ENCODE measurements around the gene PLEKHG3. TPM values are rescaled to one million over a fixed set of nuclear protein-coding genes. Genes with fewer than 3 reads are reported as not detected.

The PLEKHG3 gene
- total and polyA plus RNA-seq, 2 experiments from 2014 or later: 23.0 to 83.1 TPM

DNA sequence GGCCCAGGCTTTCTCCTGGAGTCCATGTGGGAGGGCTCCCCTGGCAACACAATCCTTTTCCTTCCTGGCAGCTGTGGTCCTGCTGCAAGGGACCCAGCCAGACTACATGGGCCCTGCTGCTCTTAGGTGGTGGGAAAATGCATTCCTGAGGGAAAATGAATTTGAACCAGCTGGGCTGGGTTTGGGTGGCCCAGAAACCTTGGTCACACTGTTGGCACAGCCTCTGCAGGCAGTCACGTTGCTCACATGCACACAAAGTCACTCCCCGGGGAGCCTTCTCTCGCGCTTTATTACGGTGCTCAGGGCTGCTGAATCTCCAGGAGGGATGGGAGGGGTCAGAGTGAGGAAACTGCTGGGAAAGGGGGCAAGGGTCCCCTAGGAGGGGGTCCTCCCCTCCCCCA is 17.2 kb downstream of the PLEKHG3 start:
- H3K9me3 Mint-ChIP-seq: no peaks in the 10 kb centered on the region; the same call in 2 of the 3 replicates
- Histone ChIP-seq H3K27ac (ENCODE audit: low read depth) (peak overlapping the region; percentile 32; the same call in 1 of the 2 replicates), H3K79me2 (replicated peaks; ENCODE audit: insufficient read depth) (peaks cover 95% of the 10 kb centered on the region), H3K9me2 (ENCODE audit: insufficient read depth) (no peaks in the 10 kb centered on the region), H3K4me1 (ENCODE audit: insufficient read depth) (peaks cover 87% of the 10 kb centered on the region), H3F3A (replicated peaks; ENCODE audit: low read depth) (peaks cover 10% of the 10 kb centered on the region; the same call in 1 of the 2 replicates), H3K4me3 (no peak overlapping the region), H3K4me2 (peak overlapping the region; percentile 70), H2AFZ (no peak overlapping the region), H3K27me3 (ENCODE audit: insufficient read depth) (no peaks in the 10 kb centered on the region), H3K36me3 (ENCODE audit: insufficient read depth) (peaks cover 4% of the 10 kb centered on the region; the same call in 1 of the 2 replicates), H4K20me1 (replicated peaks; ENCODE audit: insufficient read depth) (peaks cover 49% of the 10 kb centered on the region)
- peaks cover 27% of the 10 kb centered on the region for H3K36me3 Mint-ChIP-seq (ENCODE audit: low read depth)
- peak overlapping the region; percentile 11; the same call in 1 of the 3 replicates for H3K4me3 Mint-ChIP-seq
- H3K27ac Mint-ChIP-seq: no peak overlapping the region; the same call in 1 of the 2 replicates
- TF ChIP-seq, protein P1, sequence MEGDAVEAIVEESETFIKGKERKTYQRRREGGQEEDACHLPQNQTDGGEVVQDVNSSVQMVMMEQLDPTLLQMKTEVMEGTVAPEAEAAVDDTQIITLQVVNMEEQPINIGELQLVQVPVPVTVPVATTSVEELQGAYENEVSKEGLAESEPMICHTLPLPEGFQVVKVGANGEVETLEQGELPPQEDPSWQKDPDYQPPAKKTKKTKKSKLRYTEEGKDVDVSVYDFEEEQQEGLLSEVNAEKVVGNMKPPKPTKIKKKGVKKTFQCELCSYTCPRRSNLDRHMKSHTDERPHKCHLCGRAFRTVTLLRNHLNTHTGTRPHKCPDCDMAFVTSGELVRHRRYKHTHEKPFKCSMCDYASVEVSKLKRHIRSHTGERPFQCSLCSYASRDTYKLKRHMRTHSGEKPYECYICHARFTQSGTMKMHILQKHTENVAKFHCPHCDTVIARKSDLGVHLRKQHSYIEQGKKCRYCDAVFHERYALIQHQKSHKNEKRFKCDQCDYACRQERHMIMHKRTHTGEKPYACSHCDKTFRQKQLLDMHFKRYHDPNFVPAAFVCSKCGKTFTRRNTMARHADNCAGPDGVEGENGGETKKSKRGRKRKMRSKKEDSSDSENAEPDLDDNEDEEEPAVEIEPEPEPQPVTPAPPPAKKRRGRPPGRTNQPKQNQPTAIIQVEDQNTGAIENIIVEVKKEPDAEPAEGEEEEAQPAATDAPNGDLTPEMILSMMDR (conservative IDR thresholded peaks at IDR 0.05; ENCODE audit: low read depth in 2 of 2): no peak
- TF ChIP-seq STAT1 (IDR thresholded peaks at IDR 0.05; ENCODE audit: unreplicated experiment) (no peak), ZNF331 (CRISPR knock-in tag; IDR thresholded peaks at IDR 0.05; ENCODE audit: low read depth) (no peak), EZH2phosphoT487 (IDR thresholded peaks at IDR 0.05; ENCODE audit: unreplicated experiment) (no peak), JUNB (IDR thresholded peaks at IDR 0.05; ENCODE audit: unreplicated experiment) (no peak), CREB1 (CRISPR knock-in tag; IDR thresholded peaks at IDR 0.05; ENCODE audit: low read depth) (no peak), NANOG (IDR thresholded peaks at IDR 0.05; ENCODE audit: borderline replicate concordance) (no peak), POLR2AphosphoS5 (IDR thresholded peaks at IDR 0.05; ENCODE audit: low read depth) (no peak), EZH2 (IDR thresholded peaks at IDR 0.05; ENCODE audit: low read depth, unreplicated experiment) (no peak), ZNF114 (CRISPR knock-in tag; IDR thresholded peaks at IDR 0.05) (no peak)
- TF ChIP-seq, protein P2, sequence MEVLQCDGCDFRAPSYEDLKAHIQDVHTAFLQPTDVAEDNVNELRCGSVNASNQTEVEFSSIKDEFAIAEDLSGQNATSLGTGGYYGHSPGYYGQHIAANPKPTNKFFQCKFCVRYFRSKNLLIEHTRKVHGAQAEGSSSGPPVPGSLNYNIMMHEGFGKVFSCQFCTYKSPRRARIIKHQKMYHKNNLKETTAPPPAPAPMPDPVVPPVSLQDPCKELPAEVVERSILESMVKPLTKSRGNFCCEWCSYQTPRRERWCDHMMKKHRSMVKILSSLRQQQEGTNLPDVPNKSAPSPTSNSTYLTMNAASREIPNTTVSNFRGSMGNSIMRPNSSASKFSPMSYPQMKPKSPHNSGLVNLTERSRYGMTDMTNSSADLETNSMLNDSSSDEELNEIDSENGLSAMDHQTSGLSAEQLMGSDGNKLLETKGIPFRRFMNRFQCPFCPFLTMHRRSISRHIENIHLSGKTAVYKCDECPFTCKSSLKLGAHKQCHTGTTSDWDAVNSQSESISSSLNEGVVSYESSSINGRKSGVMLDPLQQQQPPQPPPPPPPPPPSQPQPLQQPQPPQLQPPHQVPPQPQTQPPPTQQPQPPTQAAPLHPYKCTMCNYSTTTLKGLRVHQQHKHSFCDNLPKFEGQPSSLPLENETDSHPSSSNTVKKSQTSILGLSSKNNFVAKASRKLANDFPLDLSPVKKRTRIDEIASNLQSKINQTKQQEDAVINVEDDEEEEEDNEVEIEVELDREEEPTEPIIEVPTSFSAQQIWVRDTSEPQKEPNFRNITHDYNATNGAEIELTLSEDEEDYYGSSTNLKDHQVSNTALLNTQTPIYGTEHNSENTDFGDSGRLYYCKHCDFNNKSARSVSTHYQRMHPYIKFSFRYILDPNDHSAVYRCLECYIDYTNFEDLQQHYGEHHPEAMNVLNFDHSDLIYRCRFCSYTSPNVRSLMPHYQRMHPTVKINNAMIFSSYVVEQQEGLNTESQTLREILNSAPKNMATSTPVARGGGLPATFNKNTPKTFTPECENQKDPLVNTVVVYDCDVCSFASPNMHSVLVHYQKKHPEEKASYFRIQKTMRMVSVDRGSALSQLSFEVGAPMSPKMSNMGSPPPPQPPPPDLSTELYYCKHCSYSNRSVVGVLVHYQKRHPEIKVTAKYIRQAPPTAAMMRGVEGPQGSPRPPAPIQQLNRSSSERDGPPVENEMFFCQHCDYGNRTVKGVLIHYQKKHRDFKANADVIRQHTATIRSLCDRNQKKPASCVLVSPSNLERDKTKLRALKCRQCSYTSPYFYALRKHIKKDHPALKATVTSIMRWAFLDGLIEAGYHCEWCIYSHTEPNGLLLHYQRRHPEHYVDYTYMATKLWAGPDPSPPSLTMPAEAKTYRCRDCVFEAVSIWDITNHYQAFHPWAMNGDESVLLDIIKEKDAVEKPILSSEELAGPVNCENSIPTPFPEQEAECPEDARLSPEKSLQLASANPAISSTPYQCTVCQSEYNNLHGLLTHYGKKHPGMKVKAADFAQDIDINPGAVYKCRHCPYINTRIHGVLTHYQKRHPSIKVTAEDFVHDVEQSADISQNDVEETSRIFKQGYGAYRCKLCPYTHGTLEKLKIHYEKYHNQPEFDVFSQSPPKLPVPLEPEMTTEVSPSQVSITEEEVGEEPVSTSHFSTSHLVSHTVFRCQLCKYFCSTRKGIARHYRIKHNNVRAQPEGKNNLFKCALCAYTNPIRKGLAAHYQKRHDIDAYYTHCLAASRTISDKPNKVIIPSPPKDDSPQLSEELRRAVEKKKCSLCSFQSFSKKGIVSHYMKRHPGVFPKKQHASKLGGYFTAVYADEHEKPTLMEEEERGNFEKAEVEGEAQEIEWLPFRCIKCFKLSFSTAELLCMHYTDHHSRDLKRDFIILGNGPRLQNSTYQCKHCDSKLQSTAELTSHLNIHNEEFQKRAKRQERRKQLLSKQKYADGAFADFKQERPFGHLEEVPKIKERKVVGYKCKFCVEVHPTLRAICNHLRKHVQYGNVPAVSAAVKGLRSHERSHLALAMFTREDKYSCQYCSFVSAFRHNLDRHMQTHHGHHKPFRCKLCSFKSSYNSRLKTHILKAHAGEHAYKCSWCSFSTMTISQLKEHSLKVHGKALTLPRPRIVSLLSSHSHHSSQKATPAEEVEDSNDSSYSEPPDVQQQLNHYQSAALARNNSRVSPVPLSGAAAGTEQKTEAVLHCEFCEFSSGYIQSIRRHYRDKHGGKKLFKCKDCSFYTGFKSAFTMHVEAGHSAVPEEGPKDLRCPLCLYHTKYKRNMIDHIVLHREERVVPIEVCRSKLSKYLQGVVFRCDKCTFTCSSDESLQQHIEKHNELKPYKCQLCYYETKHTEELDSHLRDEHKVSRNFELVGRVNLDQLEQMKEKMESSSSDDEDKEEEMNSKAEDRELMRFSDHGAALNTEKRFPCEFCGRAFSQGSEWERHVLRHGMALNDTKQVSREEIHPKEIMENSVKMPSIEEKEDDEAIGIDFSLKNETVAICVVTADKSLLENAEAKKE (CRISPR knock-in tag; IDR thresholded peaks at IDR 0.05): no peak
- TF ChIP-seq, protein P3, sequence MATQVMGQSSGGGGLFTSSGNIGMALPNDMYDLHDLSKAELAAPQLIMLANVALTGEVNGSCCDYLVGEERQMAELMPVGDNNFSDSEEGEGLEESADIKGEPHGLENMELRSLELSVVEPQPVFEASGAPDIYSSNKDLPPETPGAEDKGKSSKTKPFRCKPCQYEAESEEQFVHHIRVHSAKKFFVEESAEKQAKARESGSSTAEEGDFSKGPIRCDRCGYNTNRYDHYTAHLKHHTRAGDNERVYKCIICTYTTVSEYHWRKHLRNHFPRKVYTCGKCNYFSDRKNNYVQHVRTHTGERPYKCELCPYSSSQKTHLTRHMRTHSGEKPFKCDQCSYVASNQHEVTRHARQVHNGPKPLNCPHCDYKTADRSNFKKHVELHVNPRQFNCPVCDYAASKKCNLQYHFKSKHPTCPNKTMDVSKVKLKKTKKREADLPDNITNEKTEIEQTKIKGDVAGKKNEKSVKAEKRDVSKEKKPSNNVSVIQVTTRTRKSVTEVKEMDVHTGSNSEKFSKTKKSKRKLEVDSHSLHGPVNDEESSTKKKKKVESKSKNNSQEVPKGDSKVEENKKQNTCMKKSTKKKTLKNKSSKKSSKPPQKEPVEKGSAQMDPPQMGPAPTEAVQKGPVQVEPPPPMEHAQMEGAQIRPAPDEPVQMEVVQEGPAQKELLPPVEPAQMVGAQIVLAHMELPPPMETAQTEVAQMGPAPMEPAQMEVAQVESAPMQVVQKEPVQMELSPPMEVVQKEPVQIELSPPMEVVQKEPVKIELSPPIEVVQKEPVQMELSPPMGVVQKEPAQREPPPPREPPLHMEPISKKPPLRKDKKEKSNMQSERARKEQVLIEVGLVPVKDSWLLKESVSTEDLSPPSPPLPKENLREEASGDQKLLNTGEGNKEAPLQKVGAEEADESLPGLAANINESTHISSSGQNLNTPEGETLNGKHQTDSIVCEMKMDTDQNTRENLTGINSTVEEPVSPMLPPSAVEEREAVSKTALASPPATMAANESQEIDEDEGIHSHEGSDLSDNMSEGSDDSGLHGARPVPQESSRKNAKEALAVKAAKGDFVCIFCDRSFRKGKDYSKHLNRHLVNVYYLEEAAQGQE (IDR thresholded peaks at IDR 0.05; ENCODE audit: unreplicated experiment): no peak
- TF ChIP-seq, protein P4, sequence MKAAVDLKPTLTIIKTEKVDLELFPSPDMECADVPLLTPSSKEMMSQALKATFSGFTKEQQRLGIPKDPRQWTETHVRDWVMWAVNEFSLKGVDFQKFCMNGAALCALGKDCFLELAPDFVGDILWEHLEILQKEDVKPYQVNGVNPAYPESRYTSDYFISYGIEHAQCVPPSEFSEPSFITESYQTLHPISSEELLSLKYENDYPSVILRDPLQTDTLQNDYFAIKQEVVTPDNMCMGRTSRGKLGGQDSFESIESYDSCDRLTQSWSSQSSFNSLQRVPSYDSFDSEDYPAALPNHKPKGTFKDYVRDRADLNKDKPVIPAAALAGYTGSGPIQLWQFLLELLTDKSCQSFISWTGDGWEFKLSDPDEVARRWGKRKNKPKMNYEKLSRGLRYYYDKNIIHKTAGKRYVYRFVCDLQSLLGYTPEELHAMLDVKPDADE (IDR thresholded peaks at IDR 0.05): no peak
- peak; percentile 6 for ATAC-seq
- H3K27me3 Mint-ChIP-seq (ENCODE audit: insufficient read depth, low read depth, poor library complexity): peaks cover 25% of the 10 kb centered on the region
- H3K4me1 Mint-ChIP-seq: peaks cover 93% of the 10 kb centered on the region
- DNase-seq (ENCODE audit: low spot score): no peak
